Right lobe of liver (tissue), 6 donors: Measurements from ENCODE around the gene CNPY3. TPM values are rescaled to one million over a fixed set of nuclear protein-coding genes. Genes with fewer than 3 reads are reported as not detected.

Experiments used
- ATAC-seq, 4 donors: fragments of 200-7000 bp; cut with Tn5 transposase; one replicate each; pipeline ENCODE4 v1.9.1; 2020; ENCODE audit warnings: mild to moderate bottlenecking in 4 of 4, moderate library complexity in 4 of 4
- DNase-seq, 3 donors: peaks; one replicate each; pipeline ENCODE4 v3.0.0-alpha.2; 2020
- H3K27ac ChIP-seq, 3 donors: fragments of 200-600 bp; one replicate each; pipeline ENCODE4 v1.8.0; 2022
- H3K27me3 ChIP-seq, 2 donors: fragments of 200-600 bp; one replicate each; pipeline ENCODE4 v1.8.0; 2022
- H3K36me3 ChIP-seq, 4 donors: fragments of 200-600 bp; sonication (generic) in 1 of 4; one replicate each; pipeline versions ENCODE4 v1.5.1 to v1.8.0; 2017 to 2022; ENCODE audit warnings: control low read depth in 1 of 4
- H3K4me1 ChIP-seq, 4 donors: fragments of 200-600 bp; sonication (generic) in 1 of 4; one replicate each; pipeline versions ENCODE4 v1.5.1 to v1.8.0; 2017 to 2022; ENCODE audit warnings: control low read depth in 1 of 4
- H3K4me3 ChIP-seq, 3 donors: fragments of 200-600 bp; one replicate each; pipeline ENCODE4 v1.8.0; 2022
- H3K9me3 ChIP-seq, 4 donors: fragments of 200-600 bp; sonication (generic) in 1 of 4; one replicate each; pipeline versions ENCODE4 v1.5.1 to v1.8.0; 2017 to 2022; ENCODE audit warnings: control low read depth in 1 of 4
- POLR2A ChIP-seq: fragments of 450-650 bp; IDR thresholded peaks from one replicate; pipeline ENCODE4 v1.6.1; 2017; ENCODE audit warnings: antibody characterized with exemption, mild to moderate bottlenecking
- WGBS: methylation state at CpG from one replicate; pipeline ENCODE4 v1.1.6; 2018; ENCODE audit warnings: low coverage, low lambda C conversion rate; ENCODE audit not compliant: insufficient coverage; ENCODE audit errors: missing lambda C conversion rate; 5-methylcytosine and 5-hydroxymethylcytosine counted together
- intact Hi-C, 2 donors: fragments of 100-400 bp; cut with DNase I; formaldehyde crosslinking; loops; one replicate each; pipeline versions ENCODE4 v1.11.2 to v1.14.1; 2022
- total RNA-seq, 6 experiments: library from RNA; depleted of rRNA in 2 of 6; stranded (reverse); fragments of >200 nt in 2 of 6; fragmentation: NEBNext Ultra II Directional in 3 of 6; extraction: Animal tissue kit (Norgen Biotek cat#: 25700) in 3 of 6; gene quantifications; one replicate each; pipeline versions ENCODE4 v1.1.0 to v1.2.4, GENCODE V29; 2016 to 2023
- TF ChIP-seq, protein P1 (sequence below), 4 donors: fragments of 200-600 bp in 3 of 4; fragments of 450-650 bp in 1 of 4; IDR thresholded peaks; one replicate each; pipeline versions ENCODE4 v1.5.1 to v1.8.0; 2016 to 2022; ENCODE audit warnings: antibody characterized with exemption in 4 of 4, mild to moderate bottlenecking in 2 of 4
- donor health status: DM: no; HTN: yes; CAD: no.
- donor health status: DM: no; HTN: no; CAD: no.
- donor health status: DM: no; HTN: no; CAD: no.
- donor health status: DM: no; HTN: yes; CAD: no.
- donor health status: DM: no; HTN: yes; CAD: no.

CNPY3 gene
- total RNA-seq, 6 experiments from 2014 or later: 11.1 to 75.4 (median 28.8) TPM

DNA sequence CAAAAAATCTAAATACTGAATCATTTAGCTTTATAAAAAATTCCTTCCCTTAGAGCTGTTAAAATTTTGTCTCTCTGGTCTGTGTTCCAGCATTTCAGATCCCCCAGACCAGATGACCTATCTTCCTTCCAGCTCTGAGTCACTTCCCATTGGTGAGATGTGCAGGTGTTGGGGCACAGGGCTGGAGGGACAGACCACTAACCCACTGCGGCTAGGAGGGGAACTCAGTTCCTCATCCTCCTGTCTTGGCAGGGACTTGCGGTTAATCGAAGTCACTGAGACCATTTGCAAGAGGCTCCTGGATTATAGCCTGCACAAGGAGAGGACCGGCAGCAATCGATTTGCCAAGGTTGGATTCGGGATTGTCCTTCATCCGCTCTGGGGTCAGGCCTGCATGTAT lies 6.0 kb downstream of the CNPY3 start:
- no peak for DNase-seq
- intact Hi-C loops: no loop called here
- no peak overlapping the region for H3K4me3 ChIP-seq
- no peaks in the 10 kb centered on the region for H3K9me3 ChIP-seq
- H3K36me3 ChIP-seq: peaks cover 0 to 24% (median 0%) of the 10 kb centered on the region in 4 donors
- ATAC-seq: no peak
- TF ChIP-seq POLR2A: no peak
- TF ChIP-seq, protein P1, sequence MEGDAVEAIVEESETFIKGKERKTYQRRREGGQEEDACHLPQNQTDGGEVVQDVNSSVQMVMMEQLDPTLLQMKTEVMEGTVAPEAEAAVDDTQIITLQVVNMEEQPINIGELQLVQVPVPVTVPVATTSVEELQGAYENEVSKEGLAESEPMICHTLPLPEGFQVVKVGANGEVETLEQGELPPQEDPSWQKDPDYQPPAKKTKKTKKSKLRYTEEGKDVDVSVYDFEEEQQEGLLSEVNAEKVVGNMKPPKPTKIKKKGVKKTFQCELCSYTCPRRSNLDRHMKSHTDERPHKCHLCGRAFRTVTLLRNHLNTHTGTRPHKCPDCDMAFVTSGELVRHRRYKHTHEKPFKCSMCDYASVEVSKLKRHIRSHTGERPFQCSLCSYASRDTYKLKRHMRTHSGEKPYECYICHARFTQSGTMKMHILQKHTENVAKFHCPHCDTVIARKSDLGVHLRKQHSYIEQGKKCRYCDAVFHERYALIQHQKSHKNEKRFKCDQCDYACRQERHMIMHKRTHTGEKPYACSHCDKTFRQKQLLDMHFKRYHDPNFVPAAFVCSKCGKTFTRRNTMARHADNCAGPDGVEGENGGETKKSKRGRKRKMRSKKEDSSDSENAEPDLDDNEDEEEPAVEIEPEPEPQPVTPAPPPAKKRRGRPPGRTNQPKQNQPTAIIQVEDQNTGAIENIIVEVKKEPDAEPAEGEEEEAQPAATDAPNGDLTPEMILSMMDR (IDR thresholded peaks at IDR 0.05): no peak
- H3K27ac ChIP-seq: peak overlapping the region in 1 of 3 donors; percentile 89
- peaks cover 0 to 77% (median 31%) of the 10 kb centered on the region in 4 donors for H3K4me1 ChIP-seq
- WGBS: 69% methylated on average over 3 of the region's 7 CpGs
- no peaks in the 10 kb centered on the region for H3K27me3 ChIP-seq

DNA sequence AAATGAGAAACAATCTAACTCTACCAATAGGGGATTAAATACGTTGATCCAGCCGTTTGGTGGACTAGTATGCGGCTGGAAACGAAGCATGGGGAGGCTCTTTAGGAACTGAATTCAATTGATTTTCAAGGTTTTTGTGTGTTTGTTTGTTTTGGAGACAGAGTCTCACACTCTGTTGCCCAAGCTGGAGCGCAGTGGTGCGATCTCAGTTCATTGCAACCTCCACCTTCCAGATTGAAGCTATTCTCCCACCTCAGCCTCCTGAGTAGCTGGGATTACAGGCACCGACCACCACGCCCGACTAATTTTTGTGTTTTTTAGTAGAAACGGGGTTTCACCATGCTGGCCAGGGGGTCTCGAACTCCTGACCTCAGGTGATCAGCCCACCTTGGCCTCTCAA lies 7.1 kb downstream of the CNPY3 start:
- intact Hi-C loops: no loop called here
- WGBS: 40% methylated on average over 7 of the region's 11 CpGs
- H3K27ac ChIP-seq: peak overlapping the region in 2 of 3 donors; percentile 89
- no peak overlapping the region for H3K4me3 ChIP-seq
- TF ChIP-seq, protein P1 (IDR thresholded peaks at IDR 0.05): no peak
- no peak for TF ChIP-seq POLR2A
- peaks cover 0 to 24% (median 0%) of the 10 kb centered on the region in 4 donors for H3K36me3 ChIP-seq
- ATAC-seq (peak in 1 of 4 donors; percentile 10), DNase-seq (peak in 1 of 3 donors; percentile 63)
- H3K9me3 ChIP-seq: no peaks in the 10 kb centered on the region
- H3K4me1 ChIP-seq: peaks cover 0 to 77% (median 33%) of the 10 kb centered on the region in 4 donors
- no peaks in the 10 kb centered on the region for H3K27me3 ChIP-seq

DNA sequence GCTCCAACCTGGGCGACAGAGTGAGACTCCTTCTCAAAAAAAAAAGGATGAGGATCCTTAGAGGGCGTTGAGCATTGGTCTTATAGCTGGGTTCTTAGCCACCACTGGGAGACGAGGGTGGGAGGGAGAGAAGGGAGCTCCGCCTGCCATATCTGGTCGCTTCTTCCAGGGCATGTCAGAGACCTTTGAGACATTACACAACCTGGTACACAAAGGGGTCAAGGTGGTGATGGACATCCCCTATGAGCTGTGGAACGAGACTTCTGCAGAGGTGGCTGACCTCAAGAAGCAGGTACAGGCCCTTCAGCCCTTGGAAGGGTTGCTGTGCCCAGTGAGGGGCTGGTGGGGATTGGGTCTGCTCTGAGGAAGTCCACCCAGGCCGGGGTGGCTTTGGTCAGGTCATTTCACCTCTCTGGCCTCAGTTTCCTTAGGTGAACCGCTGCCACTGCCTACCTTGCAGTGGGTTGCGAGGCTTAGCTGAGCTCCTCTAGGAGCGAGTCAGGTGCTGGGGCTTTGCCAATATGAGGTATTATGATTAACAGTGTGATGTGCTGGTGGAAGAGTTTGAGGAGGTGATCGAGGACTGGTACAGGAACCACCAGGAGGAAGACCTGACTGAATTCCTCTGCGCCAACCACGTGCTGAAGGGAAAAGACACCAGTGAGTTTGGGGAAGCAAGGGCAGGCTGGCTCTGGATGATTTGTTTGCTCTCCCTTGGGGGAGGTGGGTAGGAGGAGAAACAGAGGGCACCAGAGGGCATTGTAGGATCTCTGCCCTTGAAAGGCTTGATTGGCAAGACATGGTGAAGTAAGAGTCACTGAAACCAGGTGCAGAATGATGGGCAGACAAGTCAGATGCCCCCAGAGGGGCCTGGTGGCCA lies 8.5 kb downstream of the CNPY3 start:
- WGBS: 67% methylated on average over 7 of the region's 13 CpGs
- Histone ChIP-seq H3K4me3 (peak overlapping the region in 2 of 3 donors; percentile 38 to 49), H3K27ac (peak overlapping the region in 2 of 3 donors; percentile 89), H3K36me3 (peaks cover 0 to 24% (median 0%) of the 10 kb centered on the region in 4 donors), H3K27me3 (no peaks in the 10 kb centered on the region), H3K4me1 (peaks cover 0 to 77% (median 31%) of the 10 kb centered on the region in 4 donors), H3K9me3 (no peaks in the 10 kb centered on the region)
- peak; percentile 19 to 59 (median 42) for ATAC-seq
- intact Hi-C loops: no loop called here
- DNase-seq: peak in 2 of 3 donors; percentile 80 to 83
- TF ChIP-seq, protein P1 (IDR thresholded peaks at IDR 0.05): no peak
- TF ChIP-seq POLR2A: no peak

DNA sequence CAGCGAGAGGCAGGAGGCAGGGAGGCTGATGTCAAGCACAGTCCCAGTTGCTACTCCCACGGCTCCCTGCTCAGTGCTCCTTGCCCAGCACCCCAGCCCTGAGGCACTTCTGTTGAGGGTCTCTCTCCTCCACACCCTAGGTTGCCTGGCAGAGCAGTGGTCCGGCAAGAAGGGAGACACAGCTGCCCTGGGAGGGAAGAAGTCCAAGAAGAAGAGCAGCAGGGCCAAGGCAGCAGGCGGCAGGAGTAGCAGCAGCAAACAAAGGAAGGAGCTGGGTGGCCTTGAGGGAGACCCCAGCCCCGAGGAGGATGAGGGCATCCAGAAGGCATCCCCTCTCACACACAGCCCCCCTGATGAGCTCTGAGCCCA lies 9.1 kb downstream of the CNPY3 start:
- TF ChIP-seq, protein P1 (IDR thresholded peaks at IDR 0.05): no peak
- 100% methylated on average over 1 of the region's 5 CpGs for WGBS
- no peak for ATAC-seq
- H3K4me3 ChIP-seq: peak overlapping the region in 2 of 3 donors; percentile 38 to 49
- no peak for DNase-seq
- no peaks in the 10 kb centered on the region for H3K9me3 ChIP-seq
- peak overlapping the region in 2 of 3 donors; percentile 89 for H3K27ac ChIP-seq
- peaks cover 0 to 76% (median 30%) of the 10 kb centered on the region in 4 donors for H3K4me1 ChIP-seq
- H3K27me3 ChIP-seq: no peaks in the 10 kb centered on the region
- H3K36me3 ChIP-seq: peaks cover 0 to 24% (median 0%) of the 10 kb centered on the region in 4 donors
- intact Hi-C loops: no loop called here
